Endothelial cell (in vitro differentiated cells): ENCODE measurements around the gene PDE4B. TPM values are rescaled to one million over a fixed set of nuclear protein-coding genes. Genes with fewer than 3 reads are reported as not detected.

Experiments used
- DNase-seq: peaks from one replicate; pipeline ENCODE4 v3.0.0; 2021; ENCODE audit warnings: low spot score
- H3K27ac Mint-ChIP-seq: one replicate; pipeline ENCODE4 v1.8.0; 2021; ENCODE audit warnings: mixed read lengths, inconsistent platforms; ENCODE audit not compliant: unreplicated experiment
- H3K27me3 Mint-ChIP-seq: one replicate; pipeline ENCODE4 v1.8.0; 2021; ENCODE audit warnings: mild to moderate bottlenecking, moderate library complexity, mixed read lengths, inconsistent platforms; ENCODE audit not compliant: unreplicated experiment
- H3K36me3 Mint-ChIP-seq: one replicate; pipeline ENCODE4 v1.8.0; 2021; ENCODE audit warnings: mild to moderate bottlenecking, low read depth, mixed read lengths, inconsistent platforms; ENCODE audit not compliant: unreplicated experiment
- H3K4me1 Mint-ChIP-seq: one replicate; pipeline ENCODE4 v1.8.0; 2021; ENCODE audit warnings: mild to moderate bottlenecking, mixed read lengths, inconsistent platforms; ENCODE audit not compliant: unreplicated experiment
- H3K4me3 Mint-ChIP-seq: one replicate; pipeline ENCODE4 v1.8.0; 2021; ENCODE audit warnings: mild to moderate bottlenecking, mixed read lengths, inconsistent platforms; ENCODE audit not compliant: unreplicated experiment
- H3K9me3 Mint-ChIP-seq: one replicate; pipeline ENCODE4 v1.8.0; 2021; ENCODE audit warnings: mixed read lengths, inconsistent platforms; ENCODE audit not compliant: unreplicated experiment
- total RNA-seq: library from RNA; stranded (reverse); fragmentation: NEBNext Ultra II Directional; extraction: Animal tissue kit (Norgen Biotek cat#: 25700); gene quantifications from one replicate; pipeline ENCODE4 v1.2.1, GENCODE V29; 2021; ENCODE audit not compliant: unreplicated experiment
- TF ChIP-seq, protein P1 (sequence below): fragments of 200-600 bp; sonication (generic); IDR thresholded peaks from one replicate; pipeline ENCODE4 v1.5.0; 2021; ENCODE audit warnings: antibody characterized with exemption; ENCODE audit not compliant: unreplicated experiment

Gene PDE4B
- total RNA-seq, 1 donor from 2014 or later, result 45.6 TPM

DNA sequence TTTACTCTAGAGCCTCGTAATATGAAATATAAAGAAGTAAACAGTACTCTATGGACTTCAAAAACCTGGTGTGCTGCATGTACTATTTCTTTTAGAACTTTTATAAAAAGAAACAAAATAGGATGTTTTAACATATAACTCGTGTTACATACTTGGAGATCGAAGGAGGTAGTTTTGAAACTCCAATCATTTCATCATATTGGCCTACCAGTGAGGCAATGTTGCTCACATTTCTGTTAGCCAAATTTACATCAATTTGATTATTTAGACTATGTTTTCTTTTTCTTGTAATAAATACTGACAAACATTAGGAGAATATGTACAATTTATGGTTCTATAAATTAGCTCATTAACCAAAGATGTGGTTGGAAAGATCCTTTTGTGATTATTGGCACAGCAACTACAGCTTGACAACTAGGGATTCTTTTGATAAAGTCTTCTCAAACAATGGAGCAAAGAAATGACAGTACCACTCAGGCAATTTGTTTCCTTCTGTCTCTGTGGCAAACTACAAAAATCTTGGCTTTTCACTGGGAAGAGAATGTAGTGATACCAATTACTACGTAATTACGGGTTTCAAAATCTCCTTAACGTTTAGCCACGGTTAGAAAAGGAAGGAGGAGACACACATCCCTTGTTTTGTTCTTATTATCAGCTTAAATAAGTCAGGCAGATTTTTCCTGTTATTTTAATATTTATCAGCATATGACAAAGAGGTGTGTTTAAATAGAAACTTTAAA lies 474.7 kb downstream of the PDE4B start:
- TF ChIP-seq, protein P1, sequence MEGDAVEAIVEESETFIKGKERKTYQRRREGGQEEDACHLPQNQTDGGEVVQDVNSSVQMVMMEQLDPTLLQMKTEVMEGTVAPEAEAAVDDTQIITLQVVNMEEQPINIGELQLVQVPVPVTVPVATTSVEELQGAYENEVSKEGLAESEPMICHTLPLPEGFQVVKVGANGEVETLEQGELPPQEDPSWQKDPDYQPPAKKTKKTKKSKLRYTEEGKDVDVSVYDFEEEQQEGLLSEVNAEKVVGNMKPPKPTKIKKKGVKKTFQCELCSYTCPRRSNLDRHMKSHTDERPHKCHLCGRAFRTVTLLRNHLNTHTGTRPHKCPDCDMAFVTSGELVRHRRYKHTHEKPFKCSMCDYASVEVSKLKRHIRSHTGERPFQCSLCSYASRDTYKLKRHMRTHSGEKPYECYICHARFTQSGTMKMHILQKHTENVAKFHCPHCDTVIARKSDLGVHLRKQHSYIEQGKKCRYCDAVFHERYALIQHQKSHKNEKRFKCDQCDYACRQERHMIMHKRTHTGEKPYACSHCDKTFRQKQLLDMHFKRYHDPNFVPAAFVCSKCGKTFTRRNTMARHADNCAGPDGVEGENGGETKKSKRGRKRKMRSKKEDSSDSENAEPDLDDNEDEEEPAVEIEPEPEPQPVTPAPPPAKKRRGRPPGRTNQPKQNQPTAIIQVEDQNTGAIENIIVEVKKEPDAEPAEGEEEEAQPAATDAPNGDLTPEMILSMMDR, result no peak
- H3K4me3 Mint-ChIP-seq, result no peak overlapping the region
- H3K27me3 Mint-ChIP-seq, result peaks cover 1% of the 10 kb centered on the region
- no peak overlapping the region for H3K27ac Mint-ChIP-seq
- H3K36me3 Mint-ChIP-seq, result no peaks in the 10 kb centered on the region
- H3K9me3 Mint-ChIP-seq, result no peaks in the 10 kb centered on the region
- no peak for DNase-seq
- H3K4me1 Mint-ChIP-seq, result peaks cover 76% of the 10 kb centered on the region

- Mint-ChIP-seq H3K4me3 (no peak overlapping the region), H3K4me1 (peaks cover 70% of the 10 kb centered on the region), H3K36me3 (no peaks in the 10 kb centered on the region), H3K9me3 (no peaks in the 10 kb centered on the region), H3K27ac (no peak overlapping the region), H3K27me3 (peaks cover 1% of the 10 kb centered on the region)
- TF ChIP-seq, protein P1, result no peak
- no peak for DNase-seq
Observed at GRCh38 chr1:66269222-66269621, 476.5 kb downstream of the PDE4B start.

DNA sequence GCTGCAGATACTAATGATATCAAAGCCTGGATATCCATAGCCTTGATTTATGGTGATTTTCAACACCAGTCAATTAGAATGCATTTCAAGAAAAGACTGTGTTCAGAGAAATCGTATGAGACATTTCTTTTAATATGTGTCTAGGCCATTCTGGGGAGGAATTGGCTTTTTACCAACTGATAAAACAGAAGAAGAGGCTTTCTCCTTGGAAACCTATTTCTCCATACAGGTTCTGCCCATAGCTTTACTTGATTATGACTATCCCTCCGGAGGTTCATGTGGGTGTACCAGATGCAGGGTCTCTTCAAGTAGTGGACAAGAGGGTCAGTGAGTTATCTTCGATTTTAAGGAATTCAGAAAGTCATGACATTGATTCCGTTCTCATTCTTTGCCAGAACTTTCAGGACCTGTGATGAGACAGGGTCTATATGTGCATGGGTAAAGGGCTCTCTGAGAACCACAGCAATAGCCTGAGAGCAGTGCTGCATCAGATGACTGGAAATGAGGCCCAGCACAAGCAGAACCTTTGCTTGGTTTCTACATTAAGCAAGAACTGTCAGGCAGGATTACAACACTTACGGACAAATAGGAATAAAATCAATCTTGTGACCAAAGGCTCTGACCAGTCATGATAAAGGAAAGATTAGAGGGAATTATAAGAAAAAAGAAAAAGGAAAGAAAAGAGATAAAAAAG lies 477.6 kb downstream of the PDE4B start:
- no peak overlapping the region for H3K4me3 Mint-ChIP-seq
- TF ChIP-seq, protein P1, result no peak
- H3K36me3 Mint-ChIP-seq, result no peaks in the 10 kb centered on the region
- H3K27ac Mint-ChIP-seq, result no peak overlapping the region
- peaks cover 1% of the 10 kb centered on the region for H3K27me3 Mint-ChIP-seq
- no peak for DNase-seq
- H3K4me1 Mint-ChIP-seq, result peaks cover 69% of the 10 kb centered on the region
- H3K9me3 Mint-ChIP-seq, result no peaks in the 10 kb centered on the region

GRCh38 chr1:66271216-66271903 lies 478.7 kb downstream of the PDE4B start:
- H3K9me3 Mint-ChIP-seq, result no peaks in the 10 kb centered on the region
- DNase-seq, result peak; percentile 53
- no peak overlapping the region for H3K4me3 Mint-ChIP-seq
- peak overlapping the region; percentile 85 for H3K27ac Mint-ChIP-seq
- TF ChIP-seq, protein P1, result no peak
- H3K4me1 Mint-ChIP-seq, result peaks cover 68% of the 10 kb centered on the region
- peaks cover 1% of the 10 kb centered on the region for H3K27me3 Mint-ChIP-seq
- no peaks in the 10 kb centered on the region for H3K36me3 Mint-ChIP-seq
